Astrocyte (in vitro differentiated cells and primary cell): Measurements from ENCODE around the gene CNTN6.

ENCODE experiments used
- EZH2 ChIP-seq: IDR thresholded peaks from 2 replicates; pipeline ENCODE4 v1.6.1; 2012; ENCODE audit warnings: mild to moderate bottlenecking, low read length, inconsistent platforms; ENCODE audit not compliant: insufficient read depth
- TF ChIP-seq, protein P1 (sequence below): IDR thresholded peaks from 2 replicates; pipeline ENCODE4 v1.5.1; 2011; ENCODE audit warnings: low read depth, mild to moderate bottlenecking, inconsistent platforms, low read length, moderate library complexity; ENCODE audit not compliant: insufficient read depth

DNA sequence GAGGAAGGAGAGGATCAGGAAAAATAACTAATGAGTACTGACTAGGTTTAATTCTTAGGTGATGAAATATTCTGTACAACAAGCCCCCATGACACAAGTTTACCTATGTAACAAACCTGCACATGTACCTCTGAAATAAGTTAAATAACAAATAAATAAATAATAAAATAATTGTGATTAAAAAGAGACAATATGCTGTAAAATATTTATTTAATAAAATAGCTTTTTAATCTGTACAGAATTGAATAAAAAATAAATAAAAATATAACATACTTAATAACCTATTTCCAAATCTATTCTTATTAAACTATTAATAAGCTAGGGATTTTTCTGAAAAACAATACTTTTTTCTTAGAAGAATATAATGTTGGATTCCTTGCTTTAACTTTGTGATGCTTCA, 355.6 kb downstream of the CNTN6 start:
- TF ChIP-seq, protein P1, sequence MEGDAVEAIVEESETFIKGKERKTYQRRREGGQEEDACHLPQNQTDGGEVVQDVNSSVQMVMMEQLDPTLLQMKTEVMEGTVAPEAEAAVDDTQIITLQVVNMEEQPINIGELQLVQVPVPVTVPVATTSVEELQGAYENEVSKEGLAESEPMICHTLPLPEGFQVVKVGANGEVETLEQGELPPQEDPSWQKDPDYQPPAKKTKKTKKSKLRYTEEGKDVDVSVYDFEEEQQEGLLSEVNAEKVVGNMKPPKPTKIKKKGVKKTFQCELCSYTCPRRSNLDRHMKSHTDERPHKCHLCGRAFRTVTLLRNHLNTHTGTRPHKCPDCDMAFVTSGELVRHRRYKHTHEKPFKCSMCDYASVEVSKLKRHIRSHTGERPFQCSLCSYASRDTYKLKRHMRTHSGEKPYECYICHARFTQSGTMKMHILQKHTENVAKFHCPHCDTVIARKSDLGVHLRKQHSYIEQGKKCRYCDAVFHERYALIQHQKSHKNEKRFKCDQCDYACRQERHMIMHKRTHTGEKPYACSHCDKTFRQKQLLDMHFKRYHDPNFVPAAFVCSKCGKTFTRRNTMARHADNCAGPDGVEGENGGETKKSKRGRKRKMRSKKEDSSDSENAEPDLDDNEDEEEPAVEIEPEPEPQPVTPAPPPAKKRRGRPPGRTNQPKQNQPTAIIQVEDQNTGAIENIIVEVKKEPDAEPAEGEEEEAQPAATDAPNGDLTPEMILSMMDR, result no peak
- TF ChIP-seq EZH2, result no peak
